Right atrium auricular region (tissue), 2 donors: Measurements from ENCODE around the gene NPIPA3. TPM values are rescaled to one million over a fixed set of nuclear protein-coding genes. Genes with fewer than 3 reads are reported as not detected.

Experiments
- total RNA-seq, 2 donors: library from RNA; depleted of rRNA; stranded (reverse); fragments of >200 nt; gene quantifications; one replicate each; pipeline ENCODE4 v1.1.0, GENCODE V29; 2016

The NPIPA3 gene
- total RNA-seq, 2 donors from 2014 or later, result 1.4 TPM; not detected in 1

Other genes with a start within 250 kb of the NPIPA3 start
- 10 to 100 TPM; 19.5 to 26.0 TPM for gene PARN, start 73.2 kb upstream of the NPIPA3 start, total RNA-seq
- 10 to 100 TPM; 23.4 to 24.7 TPM for gene BFAR, start 70.5 kb upstream of the NPIPA3 start, total RNA-seq
- not detected for gene PLA2G10, start 9.1 kb upstream of the NPIPA3 start, total RNA-seq
- 1 to 10 TPM in 1 of 2 donors, not detected in 1; 1.4 TPM for gene NPIPA2, start 39.1 kb downstream of the NPIPA3 start, total RNA-seq
- gene NOMO1, start 130.3 kb downstream of the NPIPA3 start, total RNA-seq, result 100 to 1,000 TPM; 112 to 143 TPM
- 10 to 100 TPM; 24.5 to 35.3 TPM for gene NPIPA1, start 234.0 kb downstream of the NPIPA3 start, total RNA-seq